Ovary (tissue), 3 donors: ENCODE measurements around the gene PHLDB3.

Experiments
- CTCF ChIP-seq, 3 donors: fragments of 450-650 bp in 2 of 3; fragments of 200-600 bp in 1 of 3; IDR thresholded peaks; one replicate each; pipeline versions ENCODE4 v1.5.1 to v1.8.0; 2016 to 2022; ENCODE audit warnings: antibody characterized with exemption in 3 of 3, mild to moderate bottlenecking in 1 of 3
- EP300 ChIP-seq: sonication (generic); formaldehyde crosslinking; IDR thresholded peaks from one replicate; pipeline ENCODE4 v1.6.1; 2017; ENCODE audit warnings: antibody characterized with exemption
- donor health status: DM: no; HTN: no; CAD: no.

DNA sequence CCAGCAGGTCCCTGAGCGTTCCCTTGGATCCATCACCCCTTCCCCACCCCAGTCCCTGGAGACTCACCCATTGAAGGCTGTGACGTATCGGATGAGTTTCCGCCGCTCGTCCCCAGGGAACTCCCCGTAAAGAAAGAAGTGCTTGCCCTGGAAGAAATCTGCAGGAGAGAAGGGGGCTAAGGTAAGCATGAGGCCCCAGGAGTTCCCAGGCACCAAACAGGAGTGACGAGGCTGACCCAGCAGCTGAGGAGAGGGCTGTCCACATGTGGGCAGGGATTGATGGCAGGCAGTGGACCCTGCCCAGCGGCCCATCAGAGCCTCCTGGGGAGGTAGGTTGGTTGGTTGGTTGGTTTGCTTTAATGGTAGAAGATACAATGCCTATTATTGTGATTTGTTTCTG, 39.5 kb upstream of the PHLDB3 start:
- no peak for TF ChIP-seq CTCF (IDR thresholded peaks at IDR 0.05)
- TF ChIP-seq EP300, result no peak
